Smooth muscle cell (in vitro differentiated cells): ENCODE data around the gene ZRANB3. TPM values are rescaled to one million over a fixed set of nuclear protein-coding genes. Genes with fewer than 3 reads are reported as not detected.

Experiments used
- DNase-seq: peaks from one replicate; lab custom pipeline; 2025; ENCODE audit not compliant: unreplicated experiment; lab: John Stamatoyannopoulos, UW
- H2AFZ ChIP-seq: fragments of 200-600 bp; sonication (generic); 2 replicates; pipeline ENCODE4 v1.6.0; 2016; ENCODE audit warnings: antibody characterized with exemption, low read depth, mild to moderate bottlenecking
- H3F3A ChIP-seq: fragments of 200-600 bp; sonication (generic); 2 replicates; pipeline ENCODE4 v1.6.0; 2017; ENCODE audit warnings: antibody characterized with exemption, low read depth
- H3K27ac ChIP-seq: fragments of 200-600 bp; sonication (generic); 2 replicates; pipeline ENCODE4 v1.5.1; 2016; ENCODE audit warnings: low read depth, mild to moderate bottlenecking
- H3K27me3 ChIP-seq: fragments of 200-600 bp; sonication (generic); 2 replicates; pipeline ENCODE4 v1.6.1; 2016; ENCODE audit warnings: low read depth, mild to moderate bottlenecking
- H3K36me3 ChIP-seq: fragments of 200-600 bp; sonication (generic); 2 replicates; pipeline ENCODE4 v1.5.1; 2016; ENCODE audit warnings: low read depth
- H3K4me1 ChIP-seq: fragments of 200-600 bp; sonication (generic); 2 replicates; pipeline ENCODE4 v1.5.1; 2016; ENCODE audit warnings: low read depth
- H3K4me2 ChIP-seq: fragments of 200-600 bp; sonication (generic); 2 replicates; pipeline ENCODE4 v1.6.0; 2016; ENCODE audit warnings: mild to moderate bottlenecking
- H3K4me3 ChIP-seq: fragments of 200-600 bp; sonication (generic); 2 replicates; pipeline ENCODE4 v1.5.1; 2016; ENCODE audit warnings: mild to moderate bottlenecking
- H3K79me2 ChIP-seq: fragments of 200-600 bp; sonication (generic); 2 replicates; pipeline ENCODE4 v1.6.0; 2016; ENCODE audit warnings: low read depth, mild to moderate bottlenecking
- H3K9ac ChIP-seq: fragments of 200-600 bp; sonication (generic); 2 replicates; pipeline ENCODE4 v1.6.0; 2016; ENCODE audit warnings: low read depth
- H3K9me3 ChIP-seq: fragments of 200-600 bp; sonication (generic); replicated peaks from 2 replicates; pipeline ENCODE4 v1.5.1; 2016; ENCODE audit warnings: low read depth
- H4K20me1 ChIP-seq: fragments of 200-600 bp; sonication (generic); 2 replicates; pipeline ENCODE4 v1.6.0; 2016; ENCODE audit warnings: low read depth
- CTCF ChIP-seq: fragments of 200-600 bp; sonication (generic); IDR thresholded peaks from 2 replicates; pipeline ENCODE4 v1.5.1; 2017; ENCODE audit warnings: borderline replicate concordance, mild to moderate bottlenecking, antibody characterized with exemption; ENCODE audit not compliant: insufficient read depth, poor library complexity, severe bottlenecking
- WGBS: methylation state at CpG from one replicate; pipeline ENCODE4 v1.1.7; 2016; ENCODE audit warnings: low lambda C conversion rate; 5-methylcytosine and 5-hydroxymethylcytosine counted together
- polyA plus RNA-seq: library from polyadenylated mRNA; unstranded; fragments of >200 nt; fragmentation: Nextera tagmentation; extraction: Ambion mirVana; gene quantifications from 2 replicates; pipeline ENCODE4 v1.2.1, GENCODE V29; 2016
- total RNA-seq: library from RNA; depleted of rRNA; stranded (reverse); fragments of >200 nt; gene quantifications from 2 replicates; pipeline ENCODE4 v1.2.3, GENCODE V29; 2014

ZRANB3 gene
- total and polyA plus RNA-seq, 2 experiments from 2014 or later = 1.9 to 4.1 TPM

GRCh38 chr2:135187270-135187669, 343.7 kb downstream of the ZRANB3 start:
- Histone ChIP-seq H4K20me1 (no peaks in the 10 kb centered on the region), H3K9me3 (no peaks in the 10 kb centered on the region), H3K79me2 (no peaks in the 10 kb centered on the region), H3F3A (no peaks in the 10 kb centered on the region), H3K9ac (no peak overlapping the region), H3K27ac (no peak overlapping the region), H2AFZ (no peak overlapping the region), H3K27me3 (no peaks in the 10 kb centered on the region), H3K4me1 (no peaks in the 10 kb centered on the region), H3K4me2 (no peak overlapping the region), H3K36me3 (no peaks in the 10 kb centered on the region), H3K4me3 (no peak overlapping the region)
- no peak for DNase-seq
- no peak for TF ChIP-seq CTCF
- 86% methylated on average over 3 of the region's 3 CpGs for WGBS

- no peak overlapping the region for H3K27ac ChIP-seq
- H3K4me2 ChIP-seq = no peak overlapping the region
- no peak overlapping the region for H2AFZ ChIP-seq
- DNase-seq = no peak
- no peaks in the 10 kb centered on the region for H3K79me2 ChIP-seq
- 43% methylated on average over 5 of the region's 5 CpGs for WGBS
- H3K9me3 ChIP-seq = no peaks in the 10 kb centered on the region
- H3K36me3 ChIP-seq = no peaks in the 10 kb centered on the region
- no peaks in the 10 kb centered on the region for H4K20me1 ChIP-seq
- H3K9ac ChIP-seq = no peak overlapping the region
- H3K4me3 ChIP-seq = no peak overlapping the region
- no peaks in the 10 kb centered on the region for H3F3A ChIP-seq
- no peaks in the 10 kb centered on the region for H3K27me3 ChIP-seq
- TF ChIP-seq CTCF = no peak
- H3K4me1 ChIP-seq = no peaks in the 10 kb centered on the region
Observed at GRCh38 chr2:135186054-135186453, 345.0 kb downstream of the ZRANB3 start.

GRCh38 chr2:135183822-135184221, 347.2 kb downstream of the ZRANB3 start:
- Histone ChIP-seq H3K4me1 (no peaks in the 10 kb centered on the region), H3F3A (no peaks in the 10 kb centered on the region), H3K27me3 (no peaks in the 10 kb centered on the region), H2AFZ (no peak overlapping the region), H3K36me3 (no peaks in the 10 kb centered on the region), H3K27ac (no peak overlapping the region), H3K79me2 (no peaks in the 10 kb centered on the region), H3K9ac (no peak overlapping the region), H3K4me3 (no peak overlapping the region), H3K4me2 (no peak overlapping the region), H4K20me1 (no peaks in the 10 kb centered on the region), H3K9me3 (no peaks in the 10 kb centered on the region)
- 97% methylated on average over 1 of the region's 1 CpG for WGBS
- no peak for DNase-seq
- no peak for TF ChIP-seq CTCF

GRCh38 chr2:135182601-135183000, 348.4 kb downstream of the ZRANB3 start:
- H3F3A ChIP-seq = no peaks in the 10 kb centered on the region
- H3K27me3 ChIP-seq = no peaks in the 10 kb centered on the region
- H3K4me2 ChIP-seq = no peak overlapping the region
- H3K9me3 ChIP-seq = no peaks in the 10 kb centered on the region
- no peak overlapping the region for H2AFZ ChIP-seq
- H3K36me3 ChIP-seq = no peaks in the 10 kb centered on the region
- 92% methylated on average over 3 of the region's 3 CpGs for WGBS
- no peak overlapping the region for H3K9ac ChIP-seq
- H4K20me1 ChIP-seq = no peaks in the 10 kb centered on the region
- no peaks in the 10 kb centered on the region for H3K79me2 ChIP-seq
- TF ChIP-seq CTCF = no peak
- H3K4me3 ChIP-seq = no peak overlapping the region
- H3K27ac ChIP-seq = no peak overlapping the region
- DNase-seq = no peak
- no peaks in the 10 kb centered on the region for H3K4me1 ChIP-seq
